Measurements from ENCODE around the gene CIB2.

Gene CIB2

DNA sequence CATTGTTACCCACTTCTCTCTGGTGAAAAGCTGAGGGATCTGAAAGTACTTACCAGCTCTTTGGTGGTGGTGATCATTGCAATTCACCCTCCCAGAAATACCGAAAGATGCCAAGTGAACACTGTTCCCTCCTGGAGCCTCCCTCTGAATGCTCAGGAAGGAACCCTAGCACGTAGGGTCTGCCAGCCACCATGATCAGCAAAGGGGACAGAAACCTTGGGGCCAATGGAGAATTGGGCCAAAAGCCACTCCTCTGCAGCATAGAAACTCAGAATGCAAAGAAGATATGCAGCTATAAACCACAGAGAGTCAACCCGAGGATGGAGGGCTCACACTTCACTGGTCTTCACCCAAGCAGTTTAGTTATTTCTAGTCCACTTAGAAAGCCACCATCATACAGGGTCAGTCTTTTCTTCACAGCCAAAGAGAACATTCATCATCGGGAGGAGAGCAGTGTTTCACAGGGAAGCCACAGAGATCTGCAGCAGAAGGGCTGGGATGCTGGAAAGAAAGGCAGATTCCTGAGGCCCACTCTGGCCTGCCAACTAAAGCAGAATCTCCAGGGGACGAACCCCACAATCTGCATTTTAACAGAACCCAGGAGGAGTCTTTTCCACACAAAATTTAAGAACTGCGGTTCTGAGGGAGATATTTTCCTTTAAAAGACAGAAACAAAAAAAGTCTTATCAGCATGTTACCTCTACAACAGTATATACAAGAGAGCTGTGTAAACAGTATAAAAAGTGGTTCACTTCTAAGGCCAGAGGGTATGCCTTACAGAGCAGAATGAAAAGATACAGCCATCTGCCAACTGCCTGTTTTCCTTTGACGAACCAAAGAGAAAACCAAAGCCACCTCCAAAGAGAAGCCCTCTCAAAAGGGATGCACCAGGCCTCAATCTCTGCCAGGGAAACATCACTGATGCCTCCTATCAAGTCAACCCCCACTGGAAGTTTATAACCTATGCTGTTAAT is 65.0 kb downstream of the CIB2 start:
- DNase-seq (ENCODE audit: low read depth), result no peak

DNA sequence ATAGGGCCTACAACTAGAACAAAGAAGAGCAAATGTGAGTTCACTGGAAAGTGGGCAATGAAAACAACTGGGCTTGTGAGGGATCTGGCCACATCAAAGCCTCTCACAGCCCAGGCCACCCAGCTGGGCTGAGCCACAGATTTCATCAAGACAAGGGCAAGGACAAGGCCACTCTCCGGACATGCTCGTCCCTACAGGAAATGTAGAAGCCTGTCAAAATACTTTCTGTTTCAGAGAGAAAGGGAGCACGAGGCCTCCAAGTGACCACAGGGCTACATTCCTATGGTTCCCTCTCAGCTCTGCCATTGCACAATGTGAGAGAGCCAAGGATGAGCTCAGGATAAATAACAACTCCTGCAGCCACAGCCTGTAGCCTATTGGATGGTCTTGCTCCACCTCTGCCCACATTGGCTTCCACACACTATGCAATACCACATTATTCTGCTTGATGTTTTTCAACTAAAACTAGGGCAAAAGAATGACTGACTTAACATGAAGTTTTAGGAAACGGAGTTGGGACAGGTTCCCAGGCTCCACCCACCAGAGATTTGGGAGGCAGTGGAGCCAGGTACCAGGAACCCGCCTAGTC is 65.9 kb downstream of the CIB2 start:
- DNase-seq (ENCODE audit: low read depth), result no peak

DNA sequence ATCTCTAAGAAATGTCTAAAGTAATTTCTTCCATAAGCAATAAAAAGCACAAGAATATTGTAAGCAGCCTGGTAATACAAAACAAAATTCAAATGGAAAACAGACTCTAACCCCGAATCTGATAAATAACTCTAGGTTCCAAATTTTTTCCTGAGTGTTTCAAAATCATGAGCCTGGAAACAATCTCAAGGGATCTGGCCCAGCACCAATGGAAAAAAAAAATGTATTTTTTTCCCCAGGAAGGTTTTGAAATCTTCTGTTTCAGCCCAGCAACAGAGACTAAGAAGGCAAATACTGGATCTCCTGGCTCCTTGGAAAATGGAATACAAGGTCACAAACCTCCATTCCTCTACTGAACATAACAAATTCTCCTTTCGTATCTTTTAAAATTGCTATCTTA is 66.7 kb downstream of the CIB2 start:
- DNase-seq (ENCODE audit: low read depth), result no peak

DNA sequence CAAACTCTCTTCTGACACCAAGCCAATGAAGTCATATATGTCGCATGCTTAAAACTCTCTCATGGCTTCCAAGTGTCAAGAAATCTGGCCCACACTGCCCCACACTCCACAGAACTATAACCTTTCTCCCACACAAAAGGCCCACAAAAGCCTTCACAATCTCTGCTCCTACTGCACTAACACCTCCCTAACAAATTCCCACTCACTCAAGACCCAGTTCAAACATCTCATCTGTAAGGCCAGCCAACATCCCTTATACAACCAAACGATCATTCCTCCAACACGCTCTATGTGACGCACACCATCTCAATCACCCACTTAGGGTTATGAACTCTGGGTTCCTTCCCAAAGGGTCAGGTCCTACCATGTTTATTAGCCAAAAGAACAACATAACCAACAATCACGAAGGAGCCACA is 67.3 kb downstream of the CIB2 start:
- DNase-seq (ENCODE audit: low read depth), result no peak

DNA sequence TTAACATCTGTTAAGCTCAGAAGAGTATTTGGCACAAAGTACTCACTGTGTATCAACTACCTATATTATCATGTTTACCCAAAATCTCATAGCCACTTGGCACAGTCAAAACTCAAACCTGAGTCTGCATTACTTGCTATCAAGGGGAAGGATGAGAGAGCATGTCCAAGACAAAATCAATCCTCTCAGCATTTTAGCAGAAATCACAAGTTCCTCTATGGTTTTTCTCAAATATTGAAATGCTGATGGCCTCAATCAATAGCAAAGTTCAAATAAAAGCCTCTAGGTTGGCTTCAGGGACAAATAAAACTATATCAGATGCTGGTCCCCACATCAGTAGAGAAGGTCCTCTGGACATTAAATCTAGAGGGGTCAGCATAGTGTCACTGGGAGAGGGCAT is 68.0 kb downstream of the CIB2 start:
- no peak for DNase-seq (ENCODE audit: low read depth)

DNA sequence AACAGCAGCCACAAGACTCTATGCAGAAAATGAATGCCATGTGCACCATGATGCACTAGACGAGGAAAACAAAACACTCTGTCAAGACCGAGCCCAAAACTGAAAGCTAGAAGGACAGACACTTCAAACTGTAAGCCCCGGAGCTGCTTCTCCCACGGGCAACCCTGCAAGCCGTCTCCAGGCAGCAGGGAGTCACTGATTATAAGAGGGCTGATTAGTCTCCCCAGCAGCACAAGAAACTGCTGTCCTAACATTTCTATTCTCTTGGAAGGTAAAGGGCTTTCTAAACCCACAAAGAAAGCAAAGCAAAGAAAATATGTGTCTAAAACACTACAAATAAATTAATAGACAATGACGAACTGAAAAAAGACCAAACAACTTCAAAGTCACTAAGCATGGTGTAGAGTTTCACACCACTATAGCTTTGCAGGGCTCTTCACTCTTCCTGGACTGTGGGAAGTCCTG is 69.2 kb downstream of the CIB2 start:
- DNase-seq (ENCODE audit: low read depth), result no peak

DNA sequence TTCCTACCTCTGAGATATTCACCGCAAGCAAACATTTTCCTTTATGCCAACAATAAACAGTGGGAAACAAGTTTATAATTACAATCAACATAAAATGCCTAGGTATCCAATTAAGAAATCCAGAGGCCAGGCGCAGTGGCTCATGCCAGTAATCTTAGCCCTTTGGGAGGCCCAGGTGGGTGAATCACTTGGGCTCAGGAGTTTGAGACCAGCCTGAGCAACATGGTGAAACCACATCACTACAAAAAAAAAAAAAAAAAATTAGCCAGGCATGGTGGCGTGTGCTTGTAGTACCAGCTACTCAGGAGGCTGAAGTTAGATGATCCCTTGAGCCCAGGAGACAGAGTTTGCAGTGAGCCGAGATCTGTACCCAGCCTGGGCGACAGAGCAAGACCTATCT is 71.0 kb downstream of the CIB2 start:
- DNase-seq (ENCODE audit: low read depth), result no peak

DNA sequence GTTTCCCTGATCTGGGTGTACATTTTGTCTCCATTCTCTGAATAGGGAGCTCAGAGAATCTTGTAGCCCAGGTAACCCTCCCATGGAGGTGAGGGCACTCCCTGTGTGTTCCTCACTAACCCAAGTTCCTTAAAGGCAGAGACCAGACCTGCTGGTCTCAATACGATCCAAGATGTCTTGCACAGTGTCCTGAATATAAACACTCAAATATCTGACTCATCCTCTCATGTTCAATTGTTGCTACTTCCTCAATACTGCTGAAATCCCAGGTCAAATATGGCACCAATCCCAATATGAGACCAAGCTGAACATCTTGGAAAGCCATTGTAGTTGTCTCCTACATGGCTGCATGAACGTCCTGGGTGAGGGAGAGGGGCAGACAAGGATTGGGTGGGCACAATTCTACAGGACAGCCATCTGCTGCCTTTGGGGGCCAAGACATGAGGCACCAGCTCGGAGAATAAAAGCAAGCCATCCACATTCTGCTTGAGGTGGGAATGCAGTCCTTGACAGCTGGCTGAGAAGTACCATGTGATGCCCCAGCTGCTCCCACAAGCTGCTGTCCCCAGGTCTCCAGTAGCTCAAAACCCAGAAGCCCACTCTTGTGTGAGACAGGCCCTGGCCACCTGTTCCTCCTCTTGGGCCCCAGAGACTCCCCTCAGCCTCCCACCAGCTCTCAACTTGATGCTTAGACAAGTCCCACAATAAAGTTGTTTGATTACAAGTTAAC is 72.0 kb downstream of the CIB2 start:
- DNase-seq (ENCODE audit: low read depth), result no peak

DNA sequence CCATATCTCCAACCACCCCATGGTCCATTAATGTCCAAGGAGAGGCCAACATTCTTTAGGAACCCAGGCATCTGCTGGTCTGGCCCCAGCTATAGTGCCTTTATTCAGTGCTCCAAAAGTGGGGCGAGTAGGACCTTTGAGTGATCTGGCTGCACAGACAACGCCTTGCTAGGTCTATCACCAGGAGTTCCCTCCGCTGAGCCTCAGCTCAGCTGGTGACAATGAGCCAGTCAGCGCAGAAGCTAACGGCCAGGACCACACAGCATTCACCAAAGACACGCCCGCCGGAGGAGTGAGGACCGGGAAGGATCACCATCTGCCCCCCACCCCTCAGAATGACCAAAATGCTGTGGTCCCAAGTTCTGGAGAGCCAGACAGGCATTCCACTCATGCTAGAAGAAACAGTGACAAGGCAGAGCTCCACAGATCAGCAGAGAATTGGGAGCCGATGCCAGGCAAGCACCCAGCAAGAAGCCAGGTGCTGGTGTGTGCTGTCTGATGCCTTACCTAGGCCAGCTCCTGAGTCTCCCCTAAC is 72.8 kb downstream of the CIB2 start:
- DNase-seq (ENCODE audit: low read depth), result no peak

DNA sequence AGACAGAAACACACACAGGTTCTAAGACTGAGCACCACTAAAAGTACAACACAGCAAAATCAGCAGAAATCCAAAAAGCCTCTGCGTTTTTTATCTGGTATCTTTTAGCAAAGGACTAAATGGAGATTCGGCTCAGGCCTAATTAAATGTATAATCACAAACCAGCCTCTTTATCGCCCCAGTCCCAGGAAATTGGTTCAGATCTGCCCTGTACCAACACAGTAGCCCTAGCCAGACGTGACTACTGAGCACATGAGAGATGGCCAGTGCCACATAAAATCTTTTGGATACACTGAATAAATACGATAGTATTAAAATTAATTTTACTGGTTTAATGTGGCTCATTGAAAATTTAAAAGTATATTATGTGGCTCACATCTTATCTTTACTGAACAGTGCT is 73.4 kb downstream of the CIB2 start:
- DNase-seq (ENCODE audit: low read depth), result no peak

DNA sequence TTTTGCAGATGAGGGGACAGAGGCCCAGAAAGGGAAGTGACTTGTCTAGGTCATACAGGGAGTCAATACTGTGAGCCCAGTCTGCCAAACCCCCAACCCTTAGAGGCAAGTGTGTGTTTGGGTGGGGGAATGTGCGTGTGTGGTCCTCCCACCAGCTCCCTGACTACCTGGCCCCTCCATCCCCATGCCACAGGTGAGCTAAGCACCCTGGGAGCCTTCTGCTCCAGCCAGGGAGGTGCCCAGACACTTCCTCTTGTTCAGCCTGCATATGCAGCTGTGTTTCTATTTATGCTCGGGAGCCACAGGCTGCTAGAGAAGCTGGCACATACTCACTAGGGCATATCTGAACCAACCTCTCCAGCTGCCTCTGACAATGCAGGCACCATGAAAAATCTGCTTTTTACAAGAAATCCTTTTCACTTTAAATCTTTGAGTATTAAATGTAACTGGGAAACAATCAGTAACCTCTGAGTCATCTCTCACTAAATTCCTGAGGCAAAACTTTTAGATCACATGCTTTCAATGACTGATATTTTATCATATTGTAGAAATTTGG is 74.5 kb downstream of the CIB2 start:
- no peak for DNase-seq (ENCODE audit: low read depth)

DNA sequence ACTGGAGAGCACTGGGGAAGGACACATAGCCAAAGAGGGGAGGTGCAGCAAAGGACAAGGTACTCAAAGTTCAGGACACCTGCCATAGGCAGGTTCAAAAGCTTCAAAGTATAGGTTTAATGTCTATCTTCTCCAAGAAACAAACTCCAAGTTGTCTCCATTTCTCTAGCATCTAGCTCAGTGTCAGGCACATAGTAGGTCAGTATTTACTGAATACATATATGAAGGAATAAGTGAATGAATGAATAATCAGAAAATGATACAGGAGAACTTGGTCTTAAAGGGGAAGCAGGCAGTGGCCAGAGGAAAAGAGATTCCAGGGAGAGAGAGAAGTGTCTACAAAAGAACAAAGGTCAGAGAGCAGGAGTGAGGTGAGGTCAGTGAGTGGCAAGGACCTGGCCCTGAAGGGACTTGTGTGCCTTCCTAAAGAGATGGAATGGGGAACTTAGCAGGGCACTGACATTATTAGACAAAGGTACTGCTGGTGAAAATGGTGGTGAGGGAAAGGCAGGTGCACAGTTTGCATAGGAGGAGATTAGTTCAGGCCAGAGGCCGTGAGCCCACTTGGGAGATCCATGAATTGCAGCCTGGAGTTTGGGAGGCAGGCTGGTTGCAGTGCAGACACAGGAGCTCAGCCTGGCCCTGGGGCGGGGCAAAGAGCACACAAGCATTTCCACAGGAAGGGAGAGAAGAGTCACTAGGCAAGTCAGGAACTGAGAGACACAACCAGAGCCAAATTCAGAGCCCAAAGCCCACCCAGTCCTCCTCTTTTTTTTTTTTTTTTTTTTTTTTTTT is 75.1 kb downstream of the CIB2 start:
- DNase-seq (ENCODE audit: low read depth), result no peak

DNA sequence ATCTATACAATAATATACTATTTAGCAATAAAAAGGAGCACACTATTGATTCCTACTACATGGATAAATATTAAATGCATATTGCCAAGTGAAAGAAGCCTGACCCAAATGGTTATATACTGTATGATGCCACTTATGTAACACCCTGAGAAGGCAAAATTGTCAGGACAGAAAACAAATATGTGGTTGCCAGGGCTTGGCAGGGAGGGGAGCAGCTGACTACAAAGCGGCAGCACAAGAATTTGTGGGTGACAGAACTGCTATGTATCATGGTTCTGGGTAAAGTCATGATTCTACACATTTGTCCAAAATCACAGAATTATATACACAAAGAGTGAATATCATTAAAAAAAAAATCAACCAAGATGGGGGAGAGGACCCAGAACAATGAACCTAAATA is 76.3 kb downstream of the CIB2 start:
- DNase-seq (ENCODE audit: low read depth), result no peak

All from stimulated activated CD8-positive, alpha-beta memory T cell treated with anti-CD3 and anti-CD28 coated beads, Interleukin-15, amount 100 ng/mL, for 1 hour (primary cell).